HG03045 (cell line): ENCODE data around the gene MACC1.
A peak's percentile ranks its signal among the peaks of the same experiment; 100 is the strongest.

Experiments used
- ATAC-seq: cut with Tn5 transposase; IDR thresholded peaks from one replicate; pipeline ENCODE4 v1.9.1; 2021; ENCODE audit warnings: mild to moderate bottlenecking, moderate library complexity; ENCODE audit not compliant: unreplicated experiment

MACC1 gene

DNA sequence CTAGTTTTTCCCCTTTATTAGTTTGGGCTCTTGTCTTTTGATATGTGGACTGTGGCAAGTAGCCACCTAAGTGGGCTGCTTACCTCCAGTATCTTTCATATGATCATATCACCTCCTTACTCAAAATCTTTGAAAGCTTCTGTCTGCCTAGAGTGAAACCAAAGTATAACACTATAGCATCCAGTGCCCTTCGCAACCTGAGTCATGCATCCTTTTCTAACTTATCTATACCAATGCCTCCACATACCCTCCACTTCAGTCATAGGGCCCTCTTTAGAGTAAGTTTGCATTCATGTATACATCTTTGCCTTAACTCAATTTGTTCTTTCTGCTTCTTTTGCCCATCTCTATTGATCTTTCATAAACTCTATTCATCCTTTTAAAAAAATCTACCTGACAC, 15.7 kb upstream of the MACC1 start:
- ATAC-seq, result no peak

DNA sequence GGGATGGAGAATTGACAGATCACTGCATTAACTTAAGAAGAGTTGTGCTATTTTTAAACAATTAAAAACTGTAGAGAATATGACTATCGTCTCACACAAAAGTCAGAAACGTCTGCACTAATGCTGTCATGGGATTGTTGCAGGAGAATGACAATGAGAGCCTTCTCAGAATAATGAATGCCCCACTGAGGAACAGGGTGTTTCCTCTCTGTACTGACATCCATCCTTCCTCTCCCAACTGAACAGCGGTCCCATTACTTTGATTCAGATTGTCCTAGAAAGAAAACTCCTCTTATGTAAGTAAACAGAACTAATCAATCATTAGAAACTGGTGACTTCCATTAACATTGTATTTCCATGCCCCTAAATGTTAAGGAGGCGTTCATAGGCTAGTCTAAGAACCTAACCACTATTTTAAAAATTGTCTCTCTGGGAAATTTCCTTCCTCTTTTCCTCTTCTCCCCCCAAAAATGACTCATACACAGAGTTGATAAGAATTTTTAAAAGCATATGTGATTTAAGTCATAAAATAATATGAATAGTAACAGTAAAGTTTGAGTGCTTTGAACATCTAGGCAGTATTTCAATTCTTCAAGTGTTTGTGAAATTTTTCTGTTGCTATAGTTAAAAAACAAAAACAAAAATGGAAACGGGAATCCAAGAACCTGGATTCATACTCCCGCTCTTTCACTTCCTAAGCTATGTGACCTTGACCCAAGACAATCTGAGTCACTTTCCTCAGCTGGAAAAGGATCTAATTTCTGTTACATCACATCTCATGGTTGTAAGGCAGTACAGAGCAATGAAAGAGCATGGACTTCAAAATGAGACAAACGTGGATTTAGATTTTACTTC, 12.7 kb upstream of the MACC1 start:
- ATAC-seq, result no peak

DNA sequence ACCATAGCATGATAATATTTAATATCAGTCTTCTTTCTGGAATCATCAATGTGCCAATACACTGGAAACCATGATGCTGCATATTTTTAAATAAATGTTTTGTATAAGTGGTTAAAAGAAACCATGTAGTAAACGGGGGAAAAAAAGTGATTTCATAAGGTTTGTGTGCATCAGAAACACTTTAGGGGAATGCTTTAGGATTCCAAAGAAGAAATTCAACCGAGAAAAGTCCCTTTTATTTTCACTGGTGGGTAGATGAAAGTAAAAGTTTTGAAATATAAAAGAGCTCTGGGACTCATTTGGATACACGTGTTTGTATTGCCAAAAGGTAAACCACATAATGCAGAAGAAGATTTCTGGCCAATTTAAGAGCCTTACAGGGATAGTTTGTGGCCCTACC, 11.9 kb upstream of the MACC1 start:
- ATAC-seq, result no peak

DNA sequence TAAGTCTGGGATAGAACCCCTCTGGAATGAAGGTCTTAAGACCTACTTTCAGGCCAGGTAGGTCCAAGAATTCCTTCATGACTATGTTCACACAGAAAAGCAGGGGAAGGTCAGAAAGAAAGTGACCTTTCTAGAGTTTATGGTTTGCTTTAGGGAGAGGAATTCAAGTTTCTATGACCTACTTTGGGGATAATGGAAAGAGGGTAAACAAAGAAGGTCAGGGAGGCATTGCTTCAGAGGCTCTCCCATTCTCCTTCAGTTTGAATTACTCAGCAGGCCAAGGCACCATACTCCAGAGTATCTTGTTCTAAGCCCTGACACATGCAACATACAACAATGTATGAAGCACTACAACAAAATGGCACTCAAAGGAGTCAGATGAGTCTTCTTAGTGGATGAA, 11.5 kb upstream of the MACC1 start:
- no peak for ATAC-seq

DNA sequence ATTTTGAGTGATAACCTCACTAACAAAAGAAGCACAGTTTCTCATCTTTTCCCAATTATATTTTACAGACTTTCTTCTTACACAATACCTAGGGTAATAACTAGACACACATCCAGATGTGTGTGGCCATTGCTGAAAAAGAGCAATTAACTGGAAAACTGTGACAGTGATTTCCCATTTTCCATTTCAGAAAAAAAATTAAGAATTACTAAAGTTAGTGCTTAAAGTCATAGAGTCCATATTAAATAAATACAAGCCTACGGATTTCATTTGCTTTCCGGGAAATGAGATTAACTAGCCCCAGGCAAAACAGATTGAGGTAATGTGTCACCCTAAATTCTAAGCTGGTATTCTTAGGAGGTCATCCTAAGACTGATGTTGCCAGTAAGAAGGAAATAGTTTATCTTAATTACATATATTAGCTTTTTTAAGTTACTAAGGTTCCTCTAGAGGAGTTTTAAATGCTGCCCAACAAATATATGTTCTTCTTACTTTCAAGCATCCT, 10.2 kb upstream of the MACC1 start:
- ATAC-seq, result no peak

DNA sequence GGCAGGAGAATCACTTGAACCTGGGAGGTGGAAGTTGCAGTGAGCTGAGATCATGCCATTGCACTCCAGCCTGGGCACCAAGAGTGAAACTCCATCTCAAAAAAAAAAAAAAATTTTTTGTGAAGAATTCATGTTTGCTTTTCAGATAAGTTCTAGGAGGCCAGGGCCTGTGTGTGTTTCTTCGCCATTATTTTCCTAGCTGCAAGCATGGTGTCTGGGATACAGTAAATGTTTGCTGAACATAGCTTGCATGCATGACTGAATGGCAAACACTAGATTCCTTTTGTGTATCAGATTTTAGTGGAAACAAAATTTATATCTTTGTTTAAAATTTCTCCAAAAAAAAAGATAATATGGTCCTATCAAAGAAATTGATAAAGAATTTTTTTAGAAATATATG, 9.7 kb upstream of the MACC1 start:
- ATAC-seq, result no peak

DNA sequence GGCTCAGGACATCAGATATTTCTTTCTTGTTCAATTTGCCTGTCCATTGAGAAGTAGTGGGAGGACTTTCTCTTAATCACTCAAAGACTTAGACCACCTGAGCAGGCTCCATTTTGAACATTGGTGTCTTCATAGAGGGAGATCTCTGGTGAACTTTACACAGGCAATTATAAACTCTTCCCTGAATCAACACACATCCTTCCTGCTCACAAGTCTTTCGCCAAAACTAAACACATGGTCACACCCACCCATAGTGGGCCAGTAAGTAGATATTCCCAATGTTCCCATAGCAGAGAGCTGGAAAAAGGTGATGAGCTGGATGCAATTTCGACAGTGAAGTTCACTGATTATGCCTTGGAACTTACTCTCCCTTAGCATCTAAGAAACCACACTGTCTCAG, 8.2 kb upstream of the MACC1 start:
- no peak for ATAC-seq

DNA sequence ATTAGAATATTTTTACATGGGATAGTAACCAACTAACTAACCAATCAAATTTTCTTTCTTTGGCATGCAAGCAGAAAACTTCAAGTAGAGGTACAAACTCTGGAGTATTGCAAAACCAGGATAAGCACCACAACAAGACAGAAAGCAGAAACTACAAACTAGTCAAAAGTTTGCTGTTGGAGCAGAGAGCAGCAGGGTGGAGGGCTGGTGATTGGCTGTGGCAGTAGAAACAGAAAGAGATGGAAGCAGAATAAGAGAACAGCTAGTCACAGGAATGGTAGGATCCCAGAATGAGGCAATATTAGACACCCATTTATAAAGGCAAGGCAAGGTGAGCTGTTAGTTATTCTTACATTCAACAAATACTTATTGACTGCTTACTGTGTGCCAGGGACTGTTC, 6.8 kb upstream of the MACC1 start:
- no peak for ATAC-seq

DNA sequence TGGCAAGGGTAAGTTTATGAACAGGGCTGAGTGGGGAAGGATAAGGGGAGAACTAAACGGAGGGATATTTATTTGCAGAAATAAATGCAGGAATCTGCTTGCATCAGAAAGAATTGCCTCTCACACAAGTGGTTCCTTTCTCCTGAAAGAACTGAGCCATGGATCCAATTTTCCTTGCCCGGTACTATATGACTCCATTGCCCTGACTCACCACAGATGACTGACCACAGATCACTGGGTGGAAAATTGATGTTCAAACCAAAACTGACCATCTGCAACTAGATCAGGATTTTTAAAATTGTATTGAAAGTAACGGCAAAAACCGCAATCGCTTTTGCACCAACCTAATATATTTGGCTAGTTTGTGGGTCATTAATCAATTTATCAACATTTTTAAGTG, 6.2 kb upstream of the MACC1 start:
- ATAC-seq, result no peak

DNA sequence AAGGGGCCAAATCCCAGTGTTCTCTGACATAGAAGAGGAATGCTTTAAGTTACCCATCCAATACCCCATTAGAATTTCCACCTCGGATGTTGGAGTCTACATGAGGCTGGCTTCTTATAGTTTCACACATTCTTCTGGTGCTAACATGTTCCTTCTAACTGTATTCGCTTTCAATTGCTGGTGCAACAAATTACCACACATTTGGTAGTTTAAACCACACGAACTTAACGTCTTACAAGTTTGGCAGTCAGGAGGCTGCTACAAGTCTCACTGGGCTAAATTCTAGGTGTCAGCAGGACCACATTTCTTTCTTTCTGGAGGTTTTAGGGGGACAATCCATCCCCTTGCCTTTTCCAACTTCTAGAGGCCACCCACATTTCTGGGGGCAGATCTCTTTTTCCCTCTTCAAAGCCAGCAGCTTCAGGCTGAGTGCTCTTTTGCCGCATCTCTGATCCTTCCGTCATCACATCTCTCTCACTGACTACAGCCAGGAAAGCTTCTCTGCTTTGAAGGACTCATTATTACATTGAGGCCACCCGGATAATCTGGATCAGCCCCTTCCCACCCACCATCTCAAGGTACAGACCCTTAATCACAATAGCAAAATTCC, 5.1 kb upstream of the MACC1 start:
- ATAC-seq, result no peak

DNA sequence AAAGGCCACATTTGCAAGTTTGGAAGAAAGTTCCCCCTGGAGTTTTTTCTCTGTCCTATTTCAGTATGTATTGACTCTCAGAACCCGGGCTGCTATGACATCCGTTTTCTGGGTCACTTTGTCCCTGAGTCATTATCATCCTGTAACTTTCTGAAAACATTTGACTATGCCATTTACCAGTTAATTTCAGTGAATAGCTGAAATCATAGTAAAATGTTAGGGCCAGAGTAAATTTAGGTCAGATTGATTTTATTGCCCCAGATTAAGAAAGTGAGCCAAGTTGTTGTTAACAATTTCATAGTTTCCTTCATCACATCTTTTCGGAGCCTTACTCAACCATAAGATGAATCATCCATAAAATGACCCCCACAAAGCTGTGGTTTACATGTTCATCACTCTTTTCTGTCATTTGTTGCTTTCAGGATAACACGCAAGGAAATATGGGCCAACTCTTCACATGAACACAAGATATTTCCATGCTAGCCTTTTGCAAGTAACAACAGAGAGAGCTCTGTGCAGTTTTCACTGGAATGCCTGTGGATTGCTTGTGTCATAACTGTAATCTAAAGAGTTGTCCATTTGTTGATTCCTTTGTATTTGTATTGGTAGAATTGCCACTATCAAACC, 3.9 kb upstream of the MACC1 start:
- peak; percentile 14 for ATAC-seq

DNA sequence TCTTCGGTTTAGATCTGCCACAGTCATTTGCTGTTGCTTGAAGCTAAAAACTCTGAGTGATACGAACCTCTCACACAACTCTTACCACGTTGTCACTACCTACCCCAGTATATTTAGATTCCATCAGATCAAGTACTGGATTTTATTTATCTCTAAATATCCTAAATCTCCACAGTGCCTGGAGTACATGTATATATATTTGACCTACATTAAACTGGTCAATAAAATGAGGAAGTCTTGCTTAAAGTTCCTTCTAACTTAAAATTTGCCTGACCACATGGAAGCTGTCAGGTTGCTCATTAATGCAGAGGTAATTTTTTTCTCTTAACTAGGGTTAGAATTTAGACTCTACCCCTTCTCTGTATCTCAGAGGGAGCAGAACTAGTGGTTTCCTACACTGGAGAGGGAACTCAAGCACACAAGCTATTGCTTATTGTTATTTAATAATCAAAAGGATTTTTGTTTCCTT, 3.1 kb upstream of the MACC1 start:
- ATAC-seq, result no peak

DNA sequence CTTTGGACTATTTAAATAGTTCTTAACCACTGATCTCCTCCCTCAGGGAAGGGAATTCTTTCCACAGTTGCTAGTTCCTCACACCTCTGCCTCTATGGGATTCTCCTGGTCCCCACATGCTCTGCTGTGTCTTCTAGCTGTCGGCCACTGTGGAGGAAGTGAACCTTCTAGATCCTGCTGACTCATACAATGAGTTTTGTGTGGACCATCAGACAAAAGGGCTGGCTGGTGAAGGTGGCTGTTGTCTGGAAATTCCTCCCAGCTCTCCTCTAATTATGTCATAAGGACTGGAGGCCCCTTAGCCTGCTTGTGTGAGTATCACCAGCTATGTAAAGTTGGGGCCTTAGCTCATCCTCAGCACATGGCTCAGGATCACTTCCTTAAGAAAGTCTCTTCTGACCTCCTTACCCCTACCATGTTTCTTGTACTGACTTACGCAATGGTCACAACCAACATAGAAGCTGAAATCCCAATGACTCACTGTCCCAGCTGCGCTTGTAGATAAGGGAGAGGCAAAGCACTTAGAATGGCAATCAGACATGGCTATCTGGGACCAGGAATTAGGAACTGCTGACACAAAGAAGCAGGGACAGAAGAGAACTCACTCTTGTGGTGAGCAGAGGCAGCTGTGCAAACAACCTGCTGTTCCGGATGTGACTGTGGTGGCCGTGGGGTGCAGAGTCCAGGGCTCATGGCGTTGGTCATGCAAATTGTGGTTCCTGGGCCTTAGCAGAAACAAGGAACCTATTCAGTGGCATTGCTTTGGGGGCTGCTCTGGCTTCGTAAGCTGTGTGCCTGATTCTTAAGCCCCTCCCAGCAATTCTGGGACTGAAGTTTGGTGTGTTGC, 2.5 kb upstream of the MACC1 start:
- peak; percentile 83 for ATAC-seq

DNA sequence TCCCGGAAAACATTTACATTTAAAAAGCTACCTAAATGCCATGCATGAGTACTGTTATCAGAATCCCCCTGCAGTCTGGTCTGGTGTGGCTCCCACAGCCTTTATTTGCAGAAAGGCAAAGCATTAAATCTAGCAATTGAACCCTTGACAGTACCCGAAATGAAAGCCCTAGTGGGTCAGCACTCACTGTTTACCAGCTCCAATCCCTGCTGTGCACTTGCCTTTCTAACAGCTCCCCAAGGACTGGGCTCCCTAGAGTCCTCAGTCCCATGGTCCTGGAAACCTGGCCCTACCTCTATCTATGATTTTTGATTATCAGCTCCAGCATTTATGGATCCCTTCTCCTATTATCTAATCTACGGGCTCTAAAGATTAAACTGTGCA, 1.9 kb upstream of the MACC1 start:
- no peak for ATAC-seq

DNA sequence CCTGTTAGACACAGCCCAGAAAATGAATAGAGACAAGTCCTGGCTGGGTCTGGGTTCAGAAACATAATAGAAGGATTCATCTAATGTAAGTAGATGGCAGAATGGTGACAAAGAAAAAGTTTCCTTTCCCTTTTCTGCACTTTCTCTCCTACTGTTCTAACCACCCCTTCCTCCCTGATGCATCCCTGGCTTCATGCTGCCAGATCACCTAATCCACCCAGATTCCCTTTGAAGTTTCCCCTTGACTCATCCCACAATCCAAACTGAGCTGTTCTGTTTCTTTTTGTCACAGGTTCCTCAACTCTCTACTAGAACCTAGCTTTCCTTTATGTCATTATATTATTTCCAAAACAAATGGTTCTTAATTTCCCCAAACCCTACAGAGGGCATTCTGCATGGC, 1.1 kb upstream of the MACC1 start:
- ATAC-seq, result no peak

DNA sequence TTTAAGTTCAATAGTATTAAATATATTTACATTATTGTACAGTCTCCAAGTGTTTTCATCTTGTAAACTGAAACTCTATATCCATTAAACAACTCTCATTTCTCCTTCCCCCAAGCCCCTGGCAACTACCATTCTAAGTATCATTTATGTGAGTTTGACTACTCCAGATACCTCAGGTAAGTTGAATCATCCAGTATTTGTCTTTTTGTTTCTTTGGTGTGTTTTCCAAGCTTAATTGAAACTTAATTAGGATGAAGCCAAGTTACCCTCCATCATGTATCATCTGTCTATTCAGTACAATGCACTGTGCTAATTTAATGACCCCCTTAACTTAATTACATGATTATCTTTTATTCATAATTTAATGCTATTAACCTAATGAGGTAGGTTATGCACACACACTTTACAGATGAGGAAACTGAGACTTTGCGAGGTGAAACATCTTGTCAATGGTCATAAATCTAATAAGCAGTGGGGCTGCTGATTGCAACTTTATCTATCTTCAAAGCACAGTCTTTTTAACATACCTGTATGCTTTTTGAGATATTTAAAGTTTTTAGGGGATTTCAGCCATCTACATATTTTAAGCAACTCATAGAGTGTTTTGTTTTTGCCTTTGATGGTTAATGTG, 663 bp downstream of the MACC1 start:
- ATAC-seq, result no peak

DNA sequence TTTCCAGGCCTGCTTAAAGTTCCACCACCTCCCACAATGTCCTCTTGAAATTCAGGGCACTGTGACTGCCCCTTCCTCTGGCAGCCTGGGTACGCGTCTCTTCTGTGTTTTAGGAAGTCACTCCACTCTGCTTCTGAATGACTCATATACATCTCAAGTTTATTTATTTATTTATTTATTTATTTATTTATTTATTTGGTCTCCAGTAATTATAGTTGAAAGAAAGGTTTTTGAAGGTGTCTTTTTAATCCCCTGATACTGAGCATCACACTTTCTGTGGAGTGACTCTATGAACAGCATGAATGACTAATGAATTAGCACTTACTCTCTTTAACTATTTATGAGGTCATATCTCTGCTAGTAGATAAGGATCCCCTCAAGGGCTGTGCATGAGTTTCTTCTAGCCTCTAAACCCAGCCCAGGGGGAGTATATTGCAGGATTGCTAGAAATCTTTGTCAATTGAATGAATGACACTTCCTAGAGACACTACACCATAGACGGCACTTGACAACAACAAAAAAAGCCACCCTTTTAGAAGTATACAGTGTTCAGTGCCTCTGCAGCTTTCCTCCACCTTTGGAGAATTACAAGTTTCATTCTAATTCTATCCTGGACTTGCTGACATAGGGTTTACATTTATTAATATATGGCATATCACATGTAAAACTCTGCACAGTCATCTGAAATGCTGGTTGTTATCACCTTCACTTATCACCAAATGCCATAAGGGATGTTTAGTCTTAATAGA, 2.1 kb downstream of the MACC1 start:
- no peak for ATAC-seq

DNA sequence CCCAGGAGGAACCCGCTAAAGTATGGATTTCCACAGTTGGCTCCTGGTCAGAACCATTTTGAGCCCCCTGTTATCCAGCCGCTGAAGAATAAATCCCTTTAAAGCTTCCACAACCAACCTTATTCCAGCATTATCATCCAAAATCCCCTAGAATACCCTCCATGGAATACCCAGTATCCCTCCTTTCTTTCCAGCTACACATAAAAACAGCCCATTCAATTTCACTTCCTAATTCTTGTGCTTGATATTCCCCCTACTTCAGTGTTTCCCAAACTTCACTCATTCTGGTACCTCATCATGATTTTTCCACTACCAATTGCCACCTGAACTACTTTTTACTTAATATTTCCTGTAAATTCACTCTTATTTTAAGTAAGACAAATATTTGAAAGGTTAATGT, 3.1 kb downstream of the MACC1 start:
- ATAC-seq, result no peak

DNA sequence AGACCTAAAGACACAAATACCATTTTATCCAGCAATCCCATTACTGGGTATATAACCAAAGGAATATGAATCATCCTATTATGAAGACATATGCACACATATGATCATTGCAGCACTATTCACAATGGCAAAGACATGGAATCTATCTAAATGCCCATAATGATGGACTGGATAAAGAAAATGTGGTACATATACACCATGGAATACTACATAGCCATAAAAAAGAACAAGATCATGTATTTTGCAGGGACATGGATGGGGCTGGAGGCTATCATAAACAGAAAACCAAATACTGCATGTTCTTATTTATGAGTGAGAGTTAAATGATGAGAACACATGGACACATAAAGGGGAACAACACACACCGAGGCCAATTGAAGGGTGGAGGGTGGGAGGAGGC, 3.8 kb downstream of the MACC1 start:
- ATAC-seq, result no peak

DNA sequence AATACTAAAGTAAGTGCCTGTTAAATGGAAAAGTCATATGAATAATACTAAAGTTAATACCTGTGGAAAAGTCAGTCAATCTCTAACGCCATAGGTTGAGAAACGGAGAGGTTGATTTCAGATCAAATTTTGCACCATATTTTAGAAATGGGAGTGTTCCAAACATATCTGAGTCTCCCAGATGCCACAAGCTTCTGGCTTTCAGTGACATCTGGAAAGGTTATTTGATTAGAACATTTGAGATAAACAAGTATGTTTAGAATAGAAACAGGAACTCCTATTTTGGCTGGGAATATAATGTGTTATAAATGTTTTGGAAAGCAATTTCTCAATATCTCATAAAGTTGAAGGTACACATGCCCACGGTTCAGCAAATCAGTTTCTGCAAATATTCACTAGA, 5.8 kb downstream of the MACC1 start:
- no peak for ATAC-seq
